ENCODE data around the gene WDFY2. TPM values are rescaled to one million over a fixed set of nuclear protein-coding genes. Genes with fewer than 3 reads are reported as not detected.

WDFY2 gene
- total and polyA plus RNA-seq, 2 of the 8 experiments (the other 6 are each of a cell fraction or from before 2014, with no cell fraction given): 13.9 to 29.0 TPM

DNA sequence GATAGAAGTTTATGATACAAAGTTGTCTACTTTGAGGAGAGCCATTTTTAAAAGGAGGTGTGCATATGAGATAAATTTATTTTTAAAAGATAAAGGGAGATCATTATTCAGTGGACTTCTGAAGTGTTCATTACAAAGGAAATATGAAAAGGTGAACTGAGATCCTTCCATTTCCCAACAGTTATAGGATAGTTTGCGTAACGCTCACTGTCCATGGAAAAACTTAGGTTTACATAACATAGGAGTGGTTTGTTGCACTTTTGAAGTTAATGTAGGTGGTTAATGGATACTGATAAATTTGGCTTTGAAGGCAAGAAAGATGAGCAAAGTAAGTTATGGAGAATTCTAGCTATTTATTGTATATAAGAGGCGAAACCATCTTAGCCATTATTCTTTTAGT, 92.5 kb downstream of the WDFY2 start:
- H2BK5ac ChIP-seq (ENCODE audit: low read depth, low read length): no peak overlapping the region
- CTCF ChIA-PET (ENCODE audit: partially characterized antibody): no interaction called here
- 96% methylated on average over 3 of the region's 3 CpGs; no CpG with 5 or more reads in 1 of the 2 experiments for WGBS, 2 experiments (ENCODE audit: extremely low coverage in 1 of 2, insufficient coverage in 1 of 2, insufficient read length in 1 of 2, insufficient replicate concordance in 2 of 2, low coverage in 1 of 2, low lambda C conversion rate in 2 of 2, missing lambda C conversion rate in 1 of 2)
- TF ChIP-seq RBBP5 (IDR thresholded peaks at IDR 0.05; ENCODE audit: borderline replicate concordance, low read depth, low read length): no peak
- TF ChIP-seq KDM1A (IDR thresholded peaks at IDR 0.05; ENCODE audit: borderline replicate concordance, low read length): no peak
- no peak for TF ChIP-seq TCF12 (IDR thresholded peaks at IDR 0.05; ENCODE audit: low read depth, low read length)

More for the DNA sequence above, 92.5 kb downstream of the WDFY2 start:
- Histone ChIP-seq H3K56ac (replicated peaks; ENCODE audit: insufficient read length, low read depth, low read length) (no peak overlapping the region), H3K27ac (ENCODE audit: low read depth, low read length) (no peak overlapping the region), H3K4me3 (ENCODE audit: extremely low read depth in 1 of 4, insufficient read depth in 2 of 4, low read depth in 3 of 4, low read length in 4 of 4) (no peak overlapping the region), H3K14ac (ENCODE audit: insufficient read length) (no peak overlapping the region), H3K9me3 (ENCODE audit: insufficient read depth in 2 of 2, low read depth in 1 of 2, low read length in 1 of 2) (no peaks in the 10 kb centered on the region), H3K4me1 (replicated peaks in 1 of 4; ENCODE audit: control insufficient read depth in 3 of 4, insufficient read depth in 4 of 4, low read length in 3 of 4) (peaks cover 0 to 4% (median 1%) of the 10 kb centered on the region in 4 experiments; a peak in 3 of 7 replicates), H2BK12ac (ENCODE audit: low read depth, low read length) (no peak overlapping the region), H3K23ac (ENCODE audit: insufficient read length) (no peak overlapping the region), H3K27me3 (replicated peaks in 1 of 4; ENCODE audit: control insufficient read depth in 3 of 4, extremely low read depth in 1 of 4, insufficient read depth in 3 of 4, low read length in 3 of 4) (no peaks in the 10 kb centered on the region), H2BK15ac (ENCODE audit: low read length) (no peak overlapping the region), H2AK5ac (ENCODE audit: low read depth, low read length) (no peak overlapping the region), H4K5ac (ENCODE audit: insufficient read length, low read depth, low read length) (no peak overlapping the region), H3K9ac (replicated peaks in 1 of 4; ENCODE audit: extremely low read depth in 1 of 4, low read depth in 3 of 4, low read length in 3 of 4) (no peak overlapping the region), H3K79me2 (ENCODE audit: control insufficient read depth in 1 of 2, insufficient read depth in 2 of 2, low read length in 2 of 2) (peaks cover 0 to 55% of the 10 kb centered on the region in 2 experiments; a peak in 2 of 4 replicates), H4K91ac (replicated peaks; ENCODE audit: insufficient read length, low read length) (no peak overlapping the region), H2BK20ac (ENCODE audit: low read length) (no peak overlapping the region), H3K18ac (ENCODE audit: extremely low read depth, low read length) (no peak overlapping the region), H3K4ac (replicated peaks; ENCODE audit: insufficient read length, low read depth, low read length) (no peak overlapping the region), H3K23me2 (ENCODE audit: low read depth, low read length) (no peaks in the 10 kb centered on the region), H4K8ac (ENCODE audit: extremely low read depth, insufficient read depth, low read length) (no peak overlapping the region), H3K4me2 (ENCODE audit: insufficient read depth in 1 of 2, low read depth in 2 of 2, low read length in 2 of 2) (no peak overlapping the region), H2BK120ac (replicated peaks; ENCODE audit: low read depth, low read length) (no peak overlapping the region), H3K36me3 (ENCODE audit: control insufficient read depth in 2 of 4, insufficient read depth in 4 of 4, low read length in 3 of 4) (no peaks in the 10 kb centered on the region; a peak in 1 of 8 replicates), H4K20me1 (replicated peaks in 1 of 2; ENCODE audit: control insufficient read depth in 1 of 2, insufficient read depth in 2 of 2, low read length in 2 of 2) (no peaks in the 10 kb centered on the region), H3K79me1 (ENCODE audit: low read depth, low read length) (peaks cover 2% of the 10 kb centered on the region; the same call in 1 of the 2 replicates), H2AFZ (ENCODE audit: low read length) (no peak overlapping the region)
- DNase-seq (ENCODE audit: low read depth in 1 of 2, low spot score in 2 of 2) (no peak), FAIRE-seq (no peak)
- POLR2A ChIA-PET (ENCODE audit: partially characterized antibody): no interaction called here

Data from H1 (cell line).